ENCODE results near the gene TFB1M. TPM values are rescaled to one million over a fixed set of nuclear protein-coding genes. Genes with fewer than 3 reads are reported as not detected.

The TFB1M gene
- total and polyA plus RNA-seq, 2 donors (not counting 1 experiment from before 2014, with no cell fraction given): 16.3 to 28.9 TPM

GRCh38 chr6:155291291-155291690, 23.0 kb downstream of the TFB1M start:
- no peak for DNase-seq (ENCODE audit: low read depth in 2 of 2)
- Histone ChIP-seq H3K4me3 (replicated peaks in 1 of 4; ENCODE audit: control extremely low read depth in 1 of 4, insufficient read depth in 1 of 4, low read depth in 3 of 4, low read length in 4 of 4) (no peak overlapping the region), H3K27ac (ENCODE audit: insufficient read depth, low read length) (no peak overlapping the region), H3K4me2 (ENCODE audit: extremely low read depth, insufficient read depth, low read length) (no peak overlapping the region), H3K9ac (ENCODE audit: insufficient read depth, low read length) (no peak overlapping the region), H3K4me1 (ENCODE audit: control insufficient read depth, extremely low read depth, insufficient read depth, low read length) (no peaks in the 10 kb centered on the region), H3K79me2 (ENCODE audit: control insufficient read depth, insufficient read depth, low read length) (no peaks in the 10 kb centered on the region), H2AFZ (ENCODE audit: low read length) (no peak overlapping the region), H3K27me3 (ENCODE audit: control insufficient read depth, insufficient read depth, low read length) (no peaks in the 10 kb centered on the region), H4K20me1 (ENCODE audit: control insufficient read depth, extremely low read depth, insufficient read depth, low read length) (no peaks in the 10 kb centered on the region), H3K9me3 (ENCODE audit: control insufficient read depth, insufficient read depth, low read depth, low read length) (no peaks in the 10 kb centered on the region), H3K36me3 (ENCODE audit: control insufficient read depth, insufficient read depth, low read length) (peaks cover 2% of the 10 kb centered on the region)
- no peak for TF ChIP-seq CTCF (conservative IDR thresholded peaks at IDR 0.05 in 1 of 2, IDR thresholded peaks at IDR 0.05 in 1 of 2; ENCODE audit: low read depth in 1 of 2, low read length in 2 of 2)

DNA sequence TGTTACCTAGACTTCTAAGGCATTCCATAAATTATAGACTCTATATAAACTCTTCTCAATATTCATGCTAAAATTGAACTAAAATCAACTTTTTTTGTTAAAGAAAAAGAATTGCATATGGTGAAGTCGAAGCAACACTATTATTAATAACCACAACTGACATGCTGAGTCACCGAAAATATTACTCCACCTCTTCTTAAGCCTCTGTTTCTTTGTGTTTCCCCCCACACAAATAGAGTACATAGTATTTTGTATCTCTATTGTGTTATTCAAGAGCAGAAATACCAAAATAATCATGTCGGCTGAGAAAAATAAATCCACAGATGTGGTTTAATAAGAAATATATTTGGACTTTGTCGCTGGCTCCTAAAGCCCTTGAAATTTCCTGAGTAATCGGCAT, 23.8 kb downstream of the TFB1M start:
- H3K36me3 ChIP-seq (ENCODE audit: control insufficient read depth, insufficient read depth, low read length): no peaks in the 10 kb centered on the region

GRCh38 chr6:155287762-155288161, 26.5 kb downstream of the TFB1M start:
- Histone ChIP-seq H3K27ac (ENCODE audit: insufficient read depth, low read length) (no peak overlapping the region), H3K9ac (ENCODE audit: insufficient read depth, low read length) (no peak overlapping the region), H2AFZ (ENCODE audit: low read length) (no peak overlapping the region), H3K79me2 (ENCODE audit: control insufficient read depth, insufficient read depth, low read length) (no peaks in the 10 kb centered on the region), H3K4me3 (replicated peaks in 1 of 4; ENCODE audit: control extremely low read depth in 1 of 4, insufficient read depth in 1 of 4, low read depth in 3 of 4, low read length in 4 of 4) (no peak overlapping the region), H3K36me3 (ENCODE audit: control insufficient read depth, insufficient read depth, low read length) (no peaks in the 10 kb centered on the region), H4K20me1 (ENCODE audit: control insufficient read depth, extremely low read depth, insufficient read depth, low read length) (no peaks in the 10 kb centered on the region), H3K9me3 (ENCODE audit: control insufficient read depth, insufficient read depth, low read depth, low read length) (no peaks in the 10 kb centered on the region), H3K27me3 (ENCODE audit: control insufficient read depth, insufficient read depth, low read length) (no peaks in the 10 kb centered on the region), H3K4me2 (ENCODE audit: extremely low read depth, insufficient read depth, low read length) (no peak overlapping the region), H3K4me1 (ENCODE audit: control insufficient read depth, extremely low read depth, insufficient read depth, low read length) (no peaks in the 10 kb centered on the region)
- TF ChIP-seq CTCF (conservative IDR thresholded peaks at IDR 0.05 in 1 of 2, IDR thresholded peaks at IDR 0.05 in 1 of 2; ENCODE audit: low read depth in 1 of 2, low read length in 2 of 2): no peak
- no peak for TF ChIP-seq EZH2 (IDR thresholded peaks at IDR 0.05; ENCODE audit: low read length, missing control alignments)
- DNase-seq (ENCODE audit: low read depth in 2 of 2): no peak

More for the DNA sequence above, 23.8 kb downstream of the TFB1M start:
- H3K27ac ChIP-seq (ENCODE audit: insufficient read depth, low read length): no peak overlapping the region
- H3K4me2 ChIP-seq (ENCODE audit: extremely low read depth, insufficient read depth, low read length): no peak overlapping the region
- H4K20me1 ChIP-seq (ENCODE audit: control insufficient read depth, extremely low read depth, insufficient read depth, low read length): no peaks in the 10 kb centered on the region
- TF ChIP-seq EZH2 (IDR thresholded peaks at IDR 0.05; ENCODE audit: low read length, missing control alignments) (no peak), CTCF (conservative IDR thresholded peaks at IDR 0.05 in 1 of 2, IDR thresholded peaks at IDR 0.05 in 1 of 2; ENCODE audit: low read depth in 1 of 2, low read length in 2 of 2) (no peak)
- no peaks in the 10 kb centered on the region for H3K79me2 ChIP-seq (ENCODE audit: control insufficient read depth, insufficient read depth, low read length)
- no peak overlapping the region for H3K4me3 ChIP-seq (replicated peaks in 1 of 4; ENCODE audit: control extremely low read depth in 1 of 4, insufficient read depth in 1 of 4, low read depth in 3 of 4, low read length in 4 of 4)
- DNase-seq (ENCODE audit: low read depth in 2 of 2): no peak
- no peak overlapping the region for H2AFZ ChIP-seq (ENCODE audit: low read length)
- no peak overlapping the region for H3K9ac ChIP-seq (ENCODE audit: insufficient read depth, low read length)
- H3K27me3 ChIP-seq (ENCODE audit: control insufficient read depth, insufficient read depth, low read length): no peaks in the 10 kb centered on the region
- no peaks in the 10 kb centered on the region for H3K4me1 ChIP-seq (ENCODE audit: control insufficient read depth, extremely low read depth, insufficient read depth, low read length)
- H3K9me3 ChIP-seq (ENCODE audit: control insufficient read depth, insufficient read depth, low read depth, low read length): no peaks in the 10 kb centered on the region
